GM21390 (cell line): Measurements from ENCODE around the gene TMEM184B.

Experiments used
- ATAC-seq: cut with Tn5 transposase; IDR thresholded peaks from one replicate; pipeline ENCODE4 v1.9.1; 2021; ENCODE audit not compliant: unreplicated experiment

The TMEM184B gene

DNA sequence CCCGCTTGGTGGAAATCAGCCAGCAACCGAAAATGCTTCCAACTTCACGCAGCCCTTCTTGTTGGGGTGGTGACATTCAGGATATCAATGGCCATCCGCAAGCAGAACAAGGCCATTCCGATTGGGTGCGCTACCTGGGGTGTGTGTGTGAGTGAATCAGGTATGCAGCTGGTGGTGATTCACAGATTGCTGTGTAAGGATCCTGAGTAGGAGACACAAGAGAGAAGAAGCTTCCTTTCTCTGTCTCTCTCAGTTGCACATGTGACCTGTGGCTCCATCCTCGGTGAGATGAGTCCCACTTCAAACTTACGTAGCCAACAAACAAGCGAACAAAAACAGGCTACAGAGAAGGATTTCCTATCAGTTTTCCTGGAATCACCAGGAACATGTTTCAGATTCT is 9.6 kb upstream of the TMEM184B start:
- ATAC-seq: no peak

DNA sequence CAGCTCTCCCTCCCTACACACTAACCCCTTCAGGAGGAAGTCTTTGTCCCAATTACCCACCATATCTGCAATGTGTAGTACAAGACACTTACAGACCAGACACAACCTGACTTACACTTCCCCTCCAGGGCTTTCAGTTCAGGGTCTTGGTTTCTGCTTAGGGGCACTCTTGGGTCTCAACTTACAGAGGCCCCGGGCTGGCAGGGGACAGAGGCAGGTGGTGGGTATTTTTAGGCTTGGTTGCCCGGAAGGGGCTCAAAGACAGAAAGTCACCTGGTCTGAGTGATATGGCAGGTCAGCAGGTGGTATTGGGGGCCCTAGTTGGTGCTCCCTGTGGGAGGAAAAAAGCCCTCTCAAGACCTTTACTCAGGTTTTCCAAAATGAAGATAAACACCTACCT is 3.4 kb upstream of the TMEM184B start:
- ATAC-seq: no peak

GRCh38 chr22:38273135-38273826 is 471 bp upstream of the TMEM184B start:
- no peak for ATAC-seq

- ATAC-seq: no peak
Measured at GRCh38 chr22:38271927-38272372, 860 bp downstream of the TMEM184B start.

DNA sequence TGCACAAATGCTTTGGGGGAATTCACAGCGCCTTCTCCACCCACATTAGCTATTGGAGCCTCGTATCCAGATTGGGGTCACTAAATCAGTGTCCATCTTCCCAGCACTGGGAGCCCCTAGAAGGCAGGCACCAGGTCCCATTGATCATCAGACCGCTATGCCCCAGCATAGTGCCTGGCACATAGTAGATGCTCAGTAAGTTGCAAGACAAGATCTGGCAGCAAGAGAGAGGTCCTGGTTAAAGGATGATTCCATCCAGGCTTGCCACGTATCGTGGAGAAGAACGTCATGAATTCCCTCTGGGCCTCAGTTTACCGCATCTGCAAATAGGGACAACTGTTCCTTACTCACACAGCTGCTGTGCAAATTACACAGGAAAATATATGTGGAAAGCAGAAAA is 1.7 kb downstream of the TMEM184B start:
- no peak for ATAC-seq

GRCh38 chr22:38270091-38270992 is 2.5 kb downstream of the TMEM184B start:
- ATAC-seq: no peak

GRCh38 chr22:38269466-38269865 is 3.3 kb downstream of the TMEM184B start:
- no peak for ATAC-seq

DNA sequence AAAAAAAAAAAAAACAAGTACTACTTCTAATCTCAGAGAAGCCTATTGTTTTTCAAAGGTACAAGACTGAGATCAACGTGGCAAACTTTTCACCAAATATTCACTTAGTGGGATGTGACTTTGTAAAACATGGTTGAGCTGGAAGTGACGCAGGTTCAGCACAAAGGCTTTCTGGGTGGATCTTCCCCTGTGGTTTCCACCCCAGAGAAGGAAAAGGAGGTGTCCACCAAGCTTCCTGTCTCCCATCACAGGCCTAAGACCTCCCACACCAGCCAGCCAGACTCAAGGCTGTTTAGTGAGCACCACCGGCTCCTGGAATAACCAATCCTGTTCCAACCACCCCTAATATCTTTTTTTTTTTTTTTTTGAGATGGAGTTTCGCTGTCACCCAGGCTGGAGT is 5.7 kb downstream of the TMEM184B start:
- no peak for ATAC-seq

DNA sequence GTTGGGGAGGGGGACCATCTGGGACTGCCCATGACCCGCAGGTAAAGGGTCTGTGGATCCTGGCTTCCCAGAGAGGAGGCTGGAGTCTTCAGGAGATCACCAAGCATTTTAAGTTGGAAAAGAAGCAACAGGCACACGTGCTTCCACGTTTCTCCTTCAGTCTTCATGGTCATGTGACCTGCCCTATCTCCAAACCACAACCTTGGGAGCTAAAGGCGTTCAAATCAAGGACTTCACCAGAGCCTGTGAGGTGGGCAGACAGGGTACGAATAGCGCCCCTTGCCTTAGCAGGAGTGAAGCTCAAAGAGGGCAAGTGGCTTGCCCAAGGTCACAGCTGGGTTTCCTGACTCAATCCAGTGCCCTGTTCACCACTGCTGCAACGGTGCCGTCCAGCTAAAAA is 6.7 kb downstream of the TMEM184B start:
- ATAC-seq: no peak

- ATAC-seq: no peak
Measured at GRCh38 chr22:38264322-38264843, 8.4 kb downstream of the TMEM184B start.

- ATAC-seq: no peak
Measured at GRCh38 chr22:38262051-38262795, 10.6 kb downstream of the TMEM184B start.

DNA sequence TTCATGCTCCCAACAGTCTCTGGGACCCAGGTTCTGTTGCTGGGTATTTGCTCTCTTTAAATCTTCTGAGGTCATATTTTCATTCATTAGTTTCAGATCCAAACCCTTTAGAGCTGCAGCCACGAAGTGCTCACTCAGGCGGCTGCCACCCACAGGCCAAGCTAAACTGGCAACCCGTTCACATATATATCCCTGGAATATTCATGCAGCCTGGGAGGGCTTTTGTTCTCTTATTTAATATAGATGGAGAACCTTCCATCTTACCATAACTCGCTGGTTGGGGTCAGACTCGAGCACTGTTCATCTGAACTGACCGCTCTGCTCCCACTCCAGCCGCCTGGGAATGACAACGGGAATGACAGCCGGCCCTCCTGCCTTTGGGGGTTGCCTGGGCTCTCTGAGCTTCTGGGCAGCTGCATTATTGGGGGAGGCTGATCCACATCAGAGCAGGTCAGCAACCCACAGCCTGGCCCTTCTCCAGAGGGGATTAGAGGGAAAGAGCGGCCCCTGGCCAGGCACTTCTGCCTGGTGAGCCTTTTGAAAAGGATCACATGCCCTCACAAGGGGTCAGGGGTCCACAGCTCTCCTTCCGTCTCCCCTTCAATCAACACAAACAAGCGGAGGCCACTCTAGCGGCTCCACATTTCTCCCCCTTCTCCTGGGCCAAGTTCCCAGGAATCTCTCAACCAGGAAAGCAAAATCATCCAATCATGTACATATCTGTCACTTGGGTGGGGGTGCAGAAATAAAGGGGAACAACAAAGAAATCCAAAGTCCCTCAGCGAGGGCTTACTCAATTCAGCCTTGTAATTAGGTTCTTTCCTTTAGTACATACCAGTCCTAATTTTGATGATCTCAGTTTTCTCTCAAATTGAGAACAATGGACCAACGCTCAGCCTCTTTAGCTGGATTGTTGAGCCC is 11.8 kb downstream of the TMEM184B start:
- no peak for ATAC-seq

DNA sequence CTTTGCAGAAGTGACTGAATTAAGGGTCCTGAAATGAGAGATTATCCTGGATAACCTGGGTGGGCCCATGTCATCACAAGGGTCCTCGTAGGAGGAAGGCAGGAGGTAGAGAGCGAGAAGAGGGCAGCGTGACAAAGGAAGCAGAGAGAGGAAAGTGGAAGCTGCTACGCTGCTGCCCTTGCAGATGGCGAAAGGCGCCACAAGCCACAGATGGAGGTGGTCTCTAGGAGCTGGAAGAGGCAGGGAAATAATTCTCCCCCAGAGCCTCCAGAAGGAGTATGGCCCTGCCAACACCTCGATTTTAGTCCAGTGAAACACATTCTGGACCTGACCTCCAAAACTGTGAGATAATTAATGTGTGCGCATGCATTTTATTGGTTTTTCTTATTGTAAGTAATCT is 13.4 kb downstream of the TMEM184B start:
- no peak for ATAC-seq

GRCh38 chr22:38258895-38259294 is 13.9 kb downstream of the TMEM184B start:
- ATAC-seq: no peak

GRCh38 chr22:38257650-38258250 is 15.1 kb downstream of the TMEM184B start:
- ATAC-seq: no peak

- no peak for ATAC-seq
Measured at GRCh38 chr22:38257181-38257580, 15.6 kb downstream of the TMEM184B start.

DNA sequence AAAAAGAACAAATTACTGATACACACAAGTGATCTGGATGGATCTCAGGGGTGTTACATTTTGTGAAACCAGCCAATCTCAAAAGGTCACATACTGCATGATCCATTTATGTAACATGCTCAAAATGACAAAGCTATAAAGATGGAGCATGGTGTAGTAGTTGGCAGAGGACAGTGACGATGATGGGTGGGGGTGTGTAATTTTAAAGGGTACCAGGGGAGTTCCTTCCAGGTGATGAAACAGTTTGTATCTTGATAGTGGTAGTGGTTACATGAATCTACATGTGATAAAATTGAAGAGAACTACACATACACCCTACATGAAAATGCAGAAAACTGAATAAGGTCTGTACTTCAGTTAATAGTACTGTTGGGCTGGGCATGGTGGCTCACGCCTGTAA is 17.1 kb downstream of the TMEM184B start:
- ATAC-seq: no peak

GRCh38 chr22:38251341-38251692 is 21.5 kb downstream of the TMEM184B start:
- no peak for ATAC-seq

DNA sequence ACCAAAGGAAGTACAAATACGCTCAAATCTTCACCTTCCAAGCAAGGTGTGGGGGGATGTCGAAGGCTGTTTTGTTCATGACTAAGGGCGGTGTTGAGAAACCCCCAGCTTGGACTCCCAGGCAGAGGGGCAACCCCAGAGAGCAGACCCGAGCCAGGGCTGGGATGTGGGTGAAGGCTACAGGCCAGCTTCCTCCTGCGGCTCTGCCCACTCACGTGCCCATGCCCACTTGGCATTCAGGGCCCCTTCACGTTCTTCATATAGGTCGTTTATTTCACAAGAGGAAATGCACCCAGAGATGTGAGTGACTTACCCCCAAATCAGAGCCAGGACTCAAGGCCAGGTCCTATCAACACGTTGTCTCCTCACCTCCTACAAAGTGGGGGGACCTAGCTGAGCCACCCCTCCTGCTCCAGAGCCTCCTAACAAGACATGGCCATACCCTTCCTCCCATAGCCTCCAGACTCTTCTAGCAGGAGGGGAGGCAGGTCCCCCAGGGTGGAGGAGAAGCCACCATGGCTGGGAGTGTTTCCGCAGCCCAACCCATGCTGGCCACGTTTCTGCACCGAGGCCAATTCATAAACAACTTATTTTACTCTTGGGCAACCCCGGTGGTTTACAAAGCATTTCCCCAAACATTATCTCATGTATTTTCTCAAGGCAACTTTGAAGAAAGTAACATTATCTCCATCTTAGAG is 22.0 kb downstream of the TMEM184B start:
- ATAC-seq: no peak
